ENCODE results near the gene PRSS56.

Gene PRSS56

DNA sequence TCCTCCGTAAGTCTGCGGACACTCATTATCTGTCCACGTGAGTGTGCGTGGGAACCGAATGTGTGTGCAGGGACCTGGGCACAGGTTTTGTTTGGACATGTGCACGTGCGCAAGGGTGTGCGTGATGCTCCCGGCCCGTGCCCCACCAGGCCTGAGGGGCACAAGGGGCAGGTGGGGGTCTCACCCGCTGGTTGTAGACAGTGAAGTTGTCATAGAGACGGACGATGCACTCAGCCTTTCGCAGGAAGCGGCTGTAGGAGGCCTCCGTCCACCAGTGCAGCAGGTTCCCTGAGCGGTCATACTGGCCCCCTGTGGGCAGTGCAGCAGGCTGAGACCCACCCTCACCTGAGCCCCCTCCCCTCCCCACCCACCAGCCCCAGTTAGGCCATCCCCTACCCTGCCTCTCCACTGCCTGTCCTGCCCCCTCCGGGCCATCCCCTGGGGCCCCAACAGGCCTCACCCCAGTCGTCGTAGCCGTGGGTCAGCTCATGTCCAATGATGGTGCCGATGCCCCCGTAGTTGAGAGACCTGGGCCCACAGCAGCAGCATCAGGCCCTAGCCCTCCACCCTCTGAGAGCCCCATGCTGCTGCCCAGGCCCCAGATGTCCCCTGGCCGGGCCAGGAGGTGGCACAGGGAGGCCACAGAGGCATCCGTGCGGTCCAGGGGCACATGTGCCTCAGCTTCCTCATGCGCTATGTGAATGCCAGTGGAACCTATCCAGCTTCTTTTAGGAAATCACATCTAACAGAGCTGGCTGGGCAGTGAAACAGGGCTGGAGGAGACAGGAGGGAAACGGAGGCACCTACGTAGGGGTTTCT is 38.7 kb upstream of the PRSS56 start:
- H3K27me3 ChIP-seq (ENCODE audit: control insufficient read depth in 5 of 5, insufficient read depth in 4 of 5, low read length in 5 of 5) = peaks cover 36 to 63% (median 54%) of the 10 kb centered on the region in 5 donors
- no peaks in the 10 kb centered on the region for H3K36me3 ChIP-seq (ENCODE audit: control insufficient read depth in 5 of 5, insufficient read depth in 5 of 5, low read length in 5 of 5)
- no peak overlapping the region for H3K9ac ChIP-seq (ENCODE audit: low read length in 5 of 5)
- H3K27ac ChIP-seq (ENCODE audit: low read depth, low read length) = no peak overlapping the region
- H3K4me3 ChIP-seq (ENCODE audit: low read depth in 1 of 5, low read length in 5 of 5) = no peak overlapping the region
- no peaks in the 10 kb centered on the region for H3K9me3 ChIP-seq (ENCODE audit: control insufficient read depth in 5 of 5, low read length in 5 of 5)
- H3K4me1 ChIP-seq (ENCODE audit: control insufficient read depth in 5 of 5, insufficient read depth in 5 of 5, low read length in 5 of 5) = peaks cover 0 to 13% (median 8%) of the 10 kb centered on the region in 5 donors

DNA sequence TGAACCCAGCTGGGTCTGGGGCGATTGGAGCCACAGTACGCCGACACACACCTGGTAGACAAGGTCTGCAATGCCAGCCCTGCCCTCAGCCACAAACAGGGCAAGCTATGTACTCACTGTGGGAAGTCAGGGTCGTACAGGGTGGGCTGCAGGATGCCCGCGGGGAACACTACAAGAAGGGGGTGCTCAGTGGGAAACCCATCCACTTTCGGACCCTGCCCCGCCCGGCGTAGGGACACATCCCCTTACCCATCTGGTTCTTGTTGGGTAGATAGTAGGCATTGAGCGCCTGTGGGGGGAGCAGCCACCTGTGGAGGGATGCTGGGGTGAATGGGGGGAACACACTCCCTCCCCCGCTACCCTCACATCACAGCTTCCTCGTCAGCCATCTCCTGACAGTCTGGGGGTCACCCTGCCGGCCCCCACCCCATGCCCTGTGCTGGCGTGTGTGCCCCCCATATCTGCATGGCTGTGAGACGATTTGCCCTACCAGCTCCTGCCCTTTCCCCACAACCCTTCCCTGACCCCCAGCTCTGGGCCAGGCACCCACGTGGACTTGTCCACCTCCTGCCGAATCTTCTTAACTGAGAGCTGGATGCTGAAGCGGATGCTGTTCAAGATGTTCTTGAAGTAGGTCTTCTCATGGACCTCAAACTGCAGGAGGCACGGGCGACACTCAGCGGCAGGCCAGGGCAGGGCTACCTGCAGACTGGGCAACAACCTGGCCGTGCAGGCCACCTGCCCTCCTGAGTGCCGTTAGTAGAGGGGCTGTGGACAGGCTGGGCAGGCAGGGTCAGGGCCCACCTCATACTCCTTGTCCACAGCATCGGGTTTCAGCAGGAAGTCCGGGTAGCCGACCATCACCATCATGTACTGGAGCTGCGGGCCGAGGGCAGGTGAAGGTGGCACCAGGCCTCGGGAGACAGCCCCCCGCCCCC is 37.6 kb upstream of the PRSS56 start:
- no peaks in the 10 kb centered on the region for H3K9me3 ChIP-seq (ENCODE audit: control insufficient read depth in 5 of 5, low read length in 5 of 5)
- no peaks in the 10 kb centered on the region for H3K36me3 ChIP-seq (ENCODE audit: control insufficient read depth in 5 of 5, insufficient read depth in 5 of 5, low read length in 5 of 5)
- peaks cover 39 to 70% (median 55%) of the 10 kb centered on the region in 5 donors for H3K27me3 ChIP-seq (ENCODE audit: control insufficient read depth in 5 of 5, insufficient read depth in 4 of 5, low read length in 5 of 5)
- H3K4me1 ChIP-seq (ENCODE audit: control insufficient read depth in 5 of 5, insufficient read depth in 5 of 5, low read length in 5 of 5) = peaks cover 0 to 23% (median 12%) of the 10 kb centered on the region in 5 donors
- H3K27ac ChIP-seq (ENCODE audit: low read depth, low read length) = no peak overlapping the region
- no peak overlapping the region for H3K9ac ChIP-seq (ENCODE audit: low read length in 5 of 5)
- no peak overlapping the region for H3K4me3 ChIP-seq (ENCODE audit: low read depth in 1 of 5, low read length in 5 of 5)

DNA sequence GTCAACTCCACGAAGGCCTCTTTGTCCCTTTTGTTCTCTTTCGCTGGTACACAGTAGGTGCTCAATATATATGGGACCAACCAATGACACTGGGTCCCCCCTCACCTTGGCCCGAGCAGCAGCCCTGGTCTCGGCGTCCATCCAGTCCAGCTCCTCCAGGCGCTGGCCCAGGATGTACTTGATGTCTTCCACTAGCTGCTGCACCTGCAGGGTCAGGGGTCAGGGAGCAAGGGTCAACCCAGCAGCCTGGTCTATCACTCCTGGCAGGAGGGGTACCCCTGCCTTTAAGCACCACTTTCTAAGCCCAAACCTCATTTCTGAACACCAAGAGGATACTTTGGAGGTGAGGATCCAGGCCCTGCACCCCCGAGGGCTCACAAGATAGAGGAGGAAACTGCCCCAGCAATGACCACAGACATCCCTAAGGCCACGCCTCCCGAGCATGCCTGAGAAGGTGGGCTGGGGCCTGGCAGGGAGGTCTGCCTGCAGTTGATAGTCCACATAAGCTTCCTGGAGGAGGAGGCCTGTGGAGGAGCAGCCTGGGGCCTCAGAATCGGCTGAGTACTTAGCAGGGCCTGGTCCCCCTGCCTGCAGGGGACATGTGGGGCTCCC is 36.8 kb upstream of the PRSS56 start:
- no peak overlapping the region for H3K4me3 ChIP-seq (ENCODE audit: low read depth in 1 of 5, low read length in 5 of 5)
- H3K27me3 ChIP-seq (ENCODE audit: control insufficient read depth in 5 of 5, insufficient read depth in 4 of 5, low read length in 5 of 5) = peaks cover 38 to 72% (median 56%) of the 10 kb centered on the region in 5 donors
- H3K27ac ChIP-seq (ENCODE audit: low read depth, low read length) = no peak overlapping the region
- no peaks in the 10 kb centered on the region for H3K9me3 ChIP-seq (ENCODE audit: control insufficient read depth in 5 of 5, low read length in 5 of 5)
- peaks cover 0 to 24% (median 12%) of the 10 kb centered on the region in 5 donors for H3K4me1 ChIP-seq (ENCODE audit: control insufficient read depth in 5 of 5, insufficient read depth in 5 of 5, low read length in 5 of 5)
- no peaks in the 10 kb centered on the region for H3K36me3 ChIP-seq (ENCODE audit: control insufficient read depth in 5 of 5, insufficient read depth in 5 of 5, low read length in 5 of 5)
- no peak overlapping the region for H3K9ac ChIP-seq (ENCODE audit: low read length in 5 of 5)

GRCh38 chr2:232483923-232484627 is 36.1 kb upstream of the PRSS56 start:
- Histone ChIP-seq H3K4me1 (ENCODE audit: control insufficient read depth in 5 of 5, insufficient read depth in 5 of 5, low read length in 5 of 5) (peaks cover 0 to 24% (median 12%) of the 10 kb centered on the region in 5 donors), H3K27ac (ENCODE audit: low read depth, low read length) (no peak overlapping the region), H3K9me3 (ENCODE audit: control insufficient read depth in 5 of 5, low read length in 5 of 5) (no peaks in the 10 kb centered on the region), H3K4me3 (ENCODE audit: low read depth in 1 of 5, low read length in 5 of 5) (no peak overlapping the region), H3K9ac (ENCODE audit: low read length in 5 of 5) (no peak overlapping the region), H3K27me3 (ENCODE audit: control insufficient read depth in 5 of 5, insufficient read depth in 4 of 5, low read length in 5 of 5) (peaks cover 40 to 76% (median 63%) of the 10 kb centered on the region in 5 donors), H3K36me3 (ENCODE audit: control insufficient read depth in 5 of 5, insufficient read depth in 5 of 5, low read length in 5 of 5) (no peaks in the 10 kb centered on the region)

DNA sequence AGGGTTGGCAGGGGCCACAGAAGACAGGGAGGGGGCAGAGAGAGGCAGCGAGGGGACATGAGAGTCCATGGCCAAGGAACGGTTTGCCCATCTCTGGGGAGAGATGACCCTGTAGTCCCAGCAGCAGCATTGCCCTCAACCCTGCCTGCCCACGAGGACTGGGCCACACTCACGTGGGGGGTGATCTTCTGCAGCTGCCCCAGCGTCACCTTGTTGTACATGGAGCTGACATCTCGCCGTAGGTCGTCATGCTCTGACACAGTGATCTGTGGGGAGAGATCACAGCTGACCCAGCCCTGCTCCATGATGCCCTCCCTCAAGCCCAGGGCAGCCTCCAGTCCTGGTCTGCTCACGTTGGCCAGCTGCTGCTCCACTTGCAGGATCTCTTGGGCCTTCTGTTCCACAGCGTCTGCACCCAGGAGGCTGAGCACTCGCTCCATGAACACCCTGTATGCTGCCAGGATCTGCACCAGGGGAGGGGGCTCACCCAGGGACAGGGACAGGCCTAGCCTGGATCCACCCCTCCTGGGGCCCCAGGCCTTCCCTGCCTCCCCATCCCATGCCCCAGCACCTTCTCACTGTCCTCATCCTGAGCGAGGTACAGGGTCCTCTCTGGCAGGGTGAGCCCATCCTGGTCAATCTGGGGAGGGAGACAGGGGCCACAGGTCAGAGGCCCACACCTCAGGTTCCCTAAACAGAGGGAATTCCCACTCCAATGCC is 35.4 kb upstream of the PRSS56 start:
- Histone ChIP-seq H3K4me1 (ENCODE audit: control insufficient read depth in 5 of 5, insufficient read depth in 5 of 5, low read length in 5 of 5) (peaks cover 0 to 24% (median 12%) of the 10 kb centered on the region in 5 donors), H3K9ac (ENCODE audit: low read length in 5 of 5) (no peak overlapping the region), H3K27me3 (ENCODE audit: control insufficient read depth in 5 of 5, insufficient read depth in 4 of 5, low read length in 5 of 5) (peaks cover 45 to 76% (median 67%) of the 10 kb centered on the region in 5 donors), H3K4me3 (ENCODE audit: low read depth in 1 of 5, low read length in 5 of 5) (no peak overlapping the region), H3K27ac (ENCODE audit: low read depth, low read length) (no peak overlapping the region), H3K36me3 (ENCODE audit: control insufficient read depth in 5 of 5, insufficient read depth in 5 of 5, low read length in 5 of 5) (no peaks in the 10 kb centered on the region), H3K9me3 (ENCODE audit: control insufficient read depth in 5 of 5, low read length in 5 of 5) (no peaks in the 10 kb centered on the region)

GRCh38 chr2:232485348-232485756 is 34.8 kb upstream of the PRSS56 start:
- Histone ChIP-seq H3K9me3 (ENCODE audit: control insufficient read depth in 5 of 5, low read length in 5 of 5) (no peaks in the 10 kb centered on the region), H3K4me3 (ENCODE audit: low read depth in 1 of 5, low read length in 5 of 5) (peak overlapping the region in 1 of 5 donors; percentile 10), H3K36me3 (ENCODE audit: control insufficient read depth in 5 of 5, insufficient read depth in 5 of 5, low read length in 5 of 5) (no peaks in the 10 kb centered on the region), H3K9ac (ENCODE audit: low read length in 5 of 5) (no peak overlapping the region), H3K27ac (ENCODE audit: low read depth, low read length) (no peak overlapping the region), H3K4me1 (ENCODE audit: control insufficient read depth in 5 of 5, insufficient read depth in 5 of 5, low read length in 5 of 5) (peaks cover 0 to 24% (median 12%) of the 10 kb centered on the region in 5 donors), H3K27me3 (ENCODE audit: control insufficient read depth in 5 of 5, insufficient read depth in 4 of 5, low read length in 5 of 5) (peaks cover 46 to 77% (median 70%) of the 10 kb centered on the region in 5 donors)

DNA sequence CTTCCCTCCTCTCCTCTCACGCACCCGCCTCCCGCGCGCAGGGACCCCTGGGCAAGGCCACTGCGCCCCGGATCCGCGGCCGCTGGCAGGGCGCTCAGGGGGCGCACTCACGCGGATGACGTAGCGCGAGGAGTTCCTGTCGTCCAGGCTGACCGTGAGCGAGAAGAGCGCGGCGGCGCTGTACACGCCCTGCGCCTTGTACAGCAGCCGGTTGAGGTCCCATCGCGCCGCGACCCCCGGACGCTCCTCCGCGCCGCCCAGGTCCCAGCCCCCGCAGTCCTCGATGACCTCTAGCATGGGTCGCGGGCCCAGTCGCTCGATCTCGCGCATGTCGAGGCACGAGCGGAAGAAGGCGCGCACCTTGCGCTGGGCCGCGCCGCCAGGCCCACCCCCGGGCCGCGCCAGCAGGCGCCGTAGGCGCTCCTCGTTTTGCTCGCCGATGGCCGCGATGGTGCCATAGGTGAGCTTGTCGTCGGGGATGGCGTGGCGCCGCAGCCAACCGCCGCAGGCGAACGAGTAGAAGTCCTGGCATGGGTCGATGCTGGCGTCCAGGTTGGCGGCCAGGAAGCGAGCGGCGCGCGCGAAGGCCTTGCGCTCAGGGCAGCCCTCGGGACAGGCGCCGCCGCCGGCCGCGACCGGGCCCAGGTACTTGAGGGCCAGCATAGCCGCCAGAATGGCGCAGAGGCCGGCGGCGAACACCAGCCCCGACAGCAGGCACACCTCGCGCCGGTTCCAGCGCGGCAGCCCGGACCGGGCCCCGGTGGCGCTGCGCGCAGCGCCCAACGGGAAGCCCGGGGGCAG is 34.2 kb upstream of the PRSS56 start:
- H3K9me3 ChIP-seq (ENCODE audit: control insufficient read depth in 5 of 5, low read length in 5 of 5) = no peaks in the 10 kb centered on the region
- peaks cover 46 to 71% (median 66%) of the 10 kb centered on the region in 5 donors for H3K27me3 ChIP-seq (ENCODE audit: control insufficient read depth in 5 of 5, insufficient read depth in 4 of 5, low read length in 5 of 5)
- H3K36me3 ChIP-seq (ENCODE audit: control insufficient read depth in 5 of 5, insufficient read depth in 5 of 5, low read length in 5 of 5) = no peaks in the 10 kb centered on the region
- no peak overlapping the region for H3K9ac ChIP-seq (ENCODE audit: low read length in 5 of 5)
- peak overlapping the region in 1 of 5 donors; percentile 10 for H3K4me3 ChIP-seq (ENCODE audit: low read depth in 1 of 5, low read length in 5 of 5)
- H3K27ac ChIP-seq (ENCODE audit: low read depth, low read length) = no peak overlapping the region
- H3K4me1 ChIP-seq (ENCODE audit: control insufficient read depth in 5 of 5, insufficient read depth in 5 of 5, low read length in 5 of 5) = peaks cover 0 to 24% (median 12%) of the 10 kb centered on the region in 5 donors

GRCh38 chr2:232486558-232487384 is 33.4 kb upstream of the PRSS56 start:
- peaks cover 0 to 24% (median 12%) of the 10 kb centered on the region in 5 donors for H3K4me1 ChIP-seq (ENCODE audit: control insufficient read depth in 5 of 5, insufficient read depth in 5 of 5, low read length in 5 of 5)
- H3K27ac ChIP-seq (ENCODE audit: low read depth, low read length) = no peak overlapping the region
- H3K27me3 ChIP-seq (ENCODE audit: control insufficient read depth in 5 of 5, insufficient read depth in 4 of 5, low read length in 5 of 5) = peaks cover 46 to 69% (median 65%) of the 10 kb centered on the region in 5 donors
- H3K36me3 ChIP-seq (ENCODE audit: control insufficient read depth in 5 of 5, insufficient read depth in 5 of 5, low read length in 5 of 5) = no peaks in the 10 kb centered on the region
- no peaks in the 10 kb centered on the region for H3K9me3 ChIP-seq (ENCODE audit: control insufficient read depth in 5 of 5, low read length in 5 of 5)
- no peak overlapping the region for H3K9ac ChIP-seq (ENCODE audit: low read length in 5 of 5)
- H3K4me3 ChIP-seq (ENCODE audit: low read depth in 1 of 5, low read length in 5 of 5) = no peak overlapping the region
